ENCODE data around the gene CREB5. TPM values are rescaled to one million over a fixed set of nuclear protein-coding genes. Genes with fewer than 3 reads are reported as not detected.
A peak's percentile ranks its signal among the peaks of the same experiment; 100 is the strongest.

Gene CREB5
- total RNA-seq, 1 experiment from 2014 or later, result 5.2 TPM

DNA sequence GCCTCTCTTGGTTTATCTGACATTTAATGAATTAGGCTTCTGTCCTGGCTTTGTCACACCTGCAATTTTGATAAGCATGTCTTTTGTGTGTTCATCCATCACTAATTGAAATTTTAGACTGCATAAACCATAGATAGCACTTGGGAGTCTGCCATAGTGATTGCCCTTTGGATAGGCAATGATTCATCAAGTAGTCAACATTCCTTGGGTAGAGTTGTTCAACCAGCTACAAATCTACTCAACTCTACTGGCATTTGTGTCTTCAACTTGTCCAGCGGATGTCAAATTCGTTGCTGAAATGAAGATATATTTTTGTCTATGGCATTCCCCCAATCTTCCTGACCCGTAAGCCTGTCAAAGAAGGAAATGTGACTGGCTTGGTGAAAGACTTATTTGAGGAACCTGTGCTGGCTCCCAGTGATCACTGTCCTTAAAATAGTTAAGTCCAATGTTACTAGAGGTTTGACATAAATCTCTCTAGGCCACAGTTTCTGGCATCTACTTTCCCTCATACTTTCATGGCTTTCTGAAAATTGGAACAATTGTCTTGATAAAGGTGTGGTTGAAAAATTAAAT lies 33.7 kb upstream of the CREB5 start:
- 0 out of 2 replicates have a peak overlapping the region, but pooled peaks have one; percentile 9 for H3K4me2 ChIP-seq (ENCODE audit: low read length)
- no peaks in the 10 kb centered on the region for H3K79me2 ChIP-seq (ENCODE audit: low read length)
- H4K20me1 ChIP-seq (ENCODE audit: low read length), result no peaks in the 10 kb centered on the region
- peaks cover 12% of the 10 kb centered on the region for H3K4me1 ChIP-seq (ENCODE audit: insufficient read depth, low read length)
- H3K36me3 ChIP-seq (ENCODE audit: low read depth, low read length), result no peaks in the 10 kb centered on the region
- H3K27ac ChIP-seq (ENCODE audit: low read length), result 0 out of 2 replicates have a peak overlapping the region, but pooled peaks have one; percentile 8
- intact Hi-C loops (cut with micrococcal nuclease), result no loop called here
- H3K9me2 ChIP-seq (replicated peaks; ENCODE audit: low read length), result no peaks in the 10 kb centered on the region
- peak; percentile 84 for DNase-seq
- ChIA-PET CTCF (interaction anchor here (0.7 kb wide), 1 partner anchor 52 kb away, joined by 3 read pairs; no protein-coding TSS in a partner anchor), POLR2A (ENCODE audit: unreplicated experiment) (interaction anchor here (0.6 kb wide), 1 partner anchor 29 kb away, joined by 3 read pairs; no protein-coding TSS in a partner anchor)
- no peak overlapping the region for H2AFZ ChIP-seq (ENCODE audit: low read length)
- TF ChIP-seq, protein P1, sequence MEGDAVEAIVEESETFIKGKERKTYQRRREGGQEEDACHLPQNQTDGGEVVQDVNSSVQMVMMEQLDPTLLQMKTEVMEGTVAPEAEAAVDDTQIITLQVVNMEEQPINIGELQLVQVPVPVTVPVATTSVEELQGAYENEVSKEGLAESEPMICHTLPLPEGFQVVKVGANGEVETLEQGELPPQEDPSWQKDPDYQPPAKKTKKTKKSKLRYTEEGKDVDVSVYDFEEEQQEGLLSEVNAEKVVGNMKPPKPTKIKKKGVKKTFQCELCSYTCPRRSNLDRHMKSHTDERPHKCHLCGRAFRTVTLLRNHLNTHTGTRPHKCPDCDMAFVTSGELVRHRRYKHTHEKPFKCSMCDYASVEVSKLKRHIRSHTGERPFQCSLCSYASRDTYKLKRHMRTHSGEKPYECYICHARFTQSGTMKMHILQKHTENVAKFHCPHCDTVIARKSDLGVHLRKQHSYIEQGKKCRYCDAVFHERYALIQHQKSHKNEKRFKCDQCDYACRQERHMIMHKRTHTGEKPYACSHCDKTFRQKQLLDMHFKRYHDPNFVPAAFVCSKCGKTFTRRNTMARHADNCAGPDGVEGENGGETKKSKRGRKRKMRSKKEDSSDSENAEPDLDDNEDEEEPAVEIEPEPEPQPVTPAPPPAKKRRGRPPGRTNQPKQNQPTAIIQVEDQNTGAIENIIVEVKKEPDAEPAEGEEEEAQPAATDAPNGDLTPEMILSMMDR (conservative IDR thresholded peaks at IDR 0.05; ENCODE audit: low read depth, low read length), result no peak
- TF ChIP-seq EZH2phosphoT487 (IDR thresholded peaks at IDR 0.05; ENCODE audit: borderline replicate concordance, low read length) (no peak), EZH2 (IDR thresholded peaks at IDR 0.05; ENCODE audit: low read length, unreplicated experiment) (no peak)
- BruUV-seq (replicated peaks), result no TSS peak
- ATAC-seq, result peak; percentile 54
- H3K27me3 ChIP-seq (ENCODE audit: low read length), result no peaks in the 10 kb centered on the region
- no peak overlapping the region for H3K9ac ChIP-seq (ENCODE audit: low read length)
- no peak overlapping the region for H3K4me3 ChIP-seq (ENCODE audit: low read length)
- no peaks in the 10 kb centered on the region for H3F3A ChIP-seq (ENCODE audit: low read length, unreplicated experiment)
- no peaks in the 10 kb centered on the region for H3K9me3 ChIP-seq (ENCODE audit: low read length)

- H3K79me2 ChIP-seq (ENCODE audit: low read length), result no peaks in the 10 kb centered on the region
- no peaks in the 10 kb centered on the region for H3K36me3 ChIP-seq (ENCODE audit: low read depth, low read length)
- H3K4me3 ChIP-seq (ENCODE audit: low read length), result no peak overlapping the region
- CTCF ChIA-PET, result no interaction called here
- H3F3A ChIP-seq (ENCODE audit: low read length, unreplicated experiment), result no peaks in the 10 kb centered on the region
- H3K9ac ChIP-seq (ENCODE audit: low read length), result no peak overlapping the region
- TF ChIP-seq, protein P1 (conservative IDR thresholded peaks at IDR 0.05; ENCODE audit: low read depth, low read length), result no peak
- TF ChIP-seq EZH2phosphoT487 (IDR thresholded peaks at IDR 0.05; ENCODE audit: borderline replicate concordance, low read length) (no peak), EZH2 (IDR thresholded peaks at IDR 0.05; ENCODE audit: low read length, unreplicated experiment) (no peak)
- ATAC-seq, result no peak
- H2AFZ ChIP-seq (ENCODE audit: low read length), result no peak overlapping the region
- no peak overlapping the region for H3K27ac ChIP-seq (ENCODE audit: low read length)
- BruUV-seq (replicated peaks), result no TSS peak
- H4K20me1 ChIP-seq (ENCODE audit: low read length), result no peaks in the 10 kb centered on the region
- no peak for DNase-seq
- intact Hi-C loops (cut with micrococcal nuclease), result no loop called here
- H3K9me3 ChIP-seq (ENCODE audit: low read length), result no peaks in the 10 kb centered on the region
- H3K4me2 ChIP-seq (ENCODE audit: low read length), result no peak overlapping the region
- H3K4me1 ChIP-seq (ENCODE audit: insufficient read depth, low read length), result peaks cover 12% of the 10 kb centered on the region
- POLR2A ChIA-PET (ENCODE audit: unreplicated experiment), result no interaction called here
- no peaks in the 10 kb centered on the region for H3K27me3 ChIP-seq (ENCODE audit: low read length)
- H3K9me2 ChIP-seq (replicated peaks; ENCODE audit: low read length), result no peaks in the 10 kb centered on the region
Measured at GRCh38 chr7:28381466-28381865, 30.9 kb upstream of the CREB5 start.

DNA sequence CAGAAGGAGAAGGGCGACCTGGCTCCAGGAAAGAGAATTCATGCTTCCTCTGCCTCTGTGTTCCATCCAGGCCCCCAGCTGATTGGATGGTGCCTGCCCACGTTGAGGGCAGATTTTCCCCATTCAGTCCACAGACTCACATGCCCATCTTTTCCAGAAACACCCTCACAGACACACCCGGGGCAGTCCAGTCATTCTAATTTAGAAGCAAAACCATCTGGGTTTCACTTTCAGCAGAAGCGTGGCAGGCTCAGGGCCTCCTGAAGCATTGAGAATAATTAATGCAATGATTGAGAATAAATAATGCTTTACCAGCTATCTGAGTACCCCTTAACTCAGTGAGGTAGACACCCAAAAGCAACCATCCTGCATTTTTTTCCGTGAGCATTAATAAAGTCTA lies 30.2 kb upstream of the CREB5 start:
- Histone ChIP-seq H3K9me2 (replicated peaks; ENCODE audit: low read length) (no peaks in the 10 kb centered on the region), H3K36me3 (ENCODE audit: low read depth, low read length) (no peaks in the 10 kb centered on the region), H3K9ac (ENCODE audit: low read length) (no peak overlapping the region), H3K79me2 (ENCODE audit: low read length) (no peaks in the 10 kb centered on the region), H3K9me3 (ENCODE audit: low read length) (no peaks in the 10 kb centered on the region), H4K20me1 (ENCODE audit: low read length) (no peaks in the 10 kb centered on the region), H2AFZ (ENCODE audit: low read length) (no peak overlapping the region), H3K27ac (ENCODE audit: low read length) (no peak overlapping the region), H3K4me2 (ENCODE audit: low read length) (no peak overlapping the region), H3K4me3 (ENCODE audit: low read length) (no peak overlapping the region), H3F3A (ENCODE audit: low read length, unreplicated experiment) (no peaks in the 10 kb centered on the region), H3K4me1 (ENCODE audit: insufficient read depth, low read length) (peaks cover 12% of the 10 kb centered on the region), H3K27me3 (ENCODE audit: low read length) (no peaks in the 10 kb centered on the region)
- intact Hi-C loops (cut with micrococcal nuclease), result no loop called here
- ATAC-seq (no peak), DNase-seq (no peak)
- ChIA-PET CTCF (no interaction called here), POLR2A (ENCODE audit: unreplicated experiment) (no interaction called here)
- TF ChIP-seq, protein P1 (conservative IDR thresholded peaks at IDR 0.05; ENCODE audit: low read depth, low read length), result no peak
- TF ChIP-seq EZH2phosphoT487 (IDR thresholded peaks at IDR 0.05; ENCODE audit: borderline replicate concordance, low read length) (no peak), EZH2 (IDR thresholded peaks at IDR 0.05; ENCODE audit: low read length, unreplicated experiment) (no peak)
- BruUV-seq (replicated peaks), result no TSS peak

Measured in PC-3 (cell line).